Measurements from ENCODE around the gene STAM. TPM values are rescaled to one million over a fixed set of nuclear protein-coding genes. Genes with fewer than 3 reads are reported as not detected.

The STAM gene
- 21.5 and 25.4 TPM in 2 replicates for total RNA-seq

DNA sequence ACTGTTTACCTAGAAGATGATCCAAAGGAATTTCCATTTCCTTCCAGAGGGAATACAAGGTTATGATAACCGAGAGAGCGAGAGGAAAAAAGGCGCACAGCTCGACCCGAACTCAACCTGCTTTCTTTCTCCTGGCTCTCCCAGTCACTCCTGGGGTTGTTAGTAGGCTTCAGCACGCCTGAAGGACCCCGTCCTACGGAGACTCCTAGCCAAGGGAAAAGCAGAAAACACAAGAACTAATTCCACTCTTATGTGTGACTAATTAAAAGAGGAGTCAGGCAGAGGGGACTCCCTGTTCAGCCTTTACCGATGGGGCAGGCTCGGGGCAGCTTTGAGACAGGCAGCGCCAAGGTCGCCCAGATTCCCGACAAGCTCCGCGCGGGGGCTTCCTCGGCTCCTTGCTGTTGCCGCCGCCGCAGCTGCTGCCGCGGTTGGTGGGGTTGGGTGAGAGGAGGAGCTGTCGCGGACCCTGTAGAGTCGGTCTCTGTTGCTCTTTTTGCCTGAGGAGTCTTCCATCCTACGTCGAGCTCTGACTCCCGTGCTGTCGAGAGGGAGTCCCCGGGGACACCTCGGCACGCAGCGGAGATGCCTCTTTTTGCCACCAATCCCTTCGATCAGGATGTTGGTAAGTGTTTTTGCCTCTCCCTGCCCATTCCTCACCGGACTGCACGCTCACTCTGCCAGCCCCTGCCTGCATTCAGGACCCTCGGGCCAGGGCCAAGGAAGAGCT lies at the start of gene STAM:
TSS of gene STAM (plus strand) at position 397 of the 730 bp plus-strand sequence. CDS start at position 586, 189 bp downstream.

DNA sequence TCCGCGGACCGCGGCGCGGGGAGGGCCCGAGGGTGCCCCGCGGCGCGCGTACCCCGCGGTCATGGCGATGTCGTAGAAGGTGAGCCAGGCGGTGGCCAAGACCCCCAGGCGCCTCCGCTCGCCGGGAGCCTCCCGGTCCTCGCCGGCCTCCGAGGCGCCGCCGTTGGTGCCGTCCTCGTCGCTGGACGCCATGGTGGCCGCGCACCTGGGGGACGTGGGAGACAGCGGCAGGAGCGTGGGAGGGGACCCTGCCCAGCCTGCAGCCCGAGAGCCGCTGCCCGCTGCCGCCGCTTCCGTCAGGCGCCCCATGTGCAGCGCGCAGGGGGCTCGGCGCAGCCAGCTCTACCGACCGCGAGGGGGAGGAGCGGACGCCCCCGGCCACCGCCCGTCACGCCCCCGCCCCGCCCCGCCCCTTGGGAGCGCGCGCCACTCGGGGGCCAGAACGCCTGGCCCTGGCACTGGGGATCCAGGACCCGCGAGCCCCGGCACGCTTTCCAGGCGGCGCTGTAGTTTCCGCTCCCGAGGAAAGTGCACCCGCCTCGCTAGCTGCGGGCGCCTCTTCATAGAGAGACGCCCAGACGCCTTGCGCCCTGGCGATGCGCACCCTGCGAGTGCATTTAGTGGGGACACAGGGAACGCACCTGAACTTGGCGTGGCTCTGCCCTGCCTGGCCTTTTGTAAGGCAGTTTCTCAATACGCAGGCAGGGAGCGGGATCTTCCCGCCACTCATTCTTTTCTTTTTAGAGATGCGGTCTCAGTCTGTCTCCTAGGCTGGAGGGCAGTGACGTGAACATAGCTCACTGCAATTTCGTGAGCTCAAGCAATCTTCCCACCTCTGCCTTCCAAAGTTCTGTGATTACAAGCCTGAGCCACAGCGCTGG lies 26.7 kb upstream of the STAM start, which contains the start of gene HACD1:
TSS of gene HACD1 (minus strand) at position 344 of the 881 bp plus-strand sequence. CDS start at position 309, 35 bp downstream.

DNA sequence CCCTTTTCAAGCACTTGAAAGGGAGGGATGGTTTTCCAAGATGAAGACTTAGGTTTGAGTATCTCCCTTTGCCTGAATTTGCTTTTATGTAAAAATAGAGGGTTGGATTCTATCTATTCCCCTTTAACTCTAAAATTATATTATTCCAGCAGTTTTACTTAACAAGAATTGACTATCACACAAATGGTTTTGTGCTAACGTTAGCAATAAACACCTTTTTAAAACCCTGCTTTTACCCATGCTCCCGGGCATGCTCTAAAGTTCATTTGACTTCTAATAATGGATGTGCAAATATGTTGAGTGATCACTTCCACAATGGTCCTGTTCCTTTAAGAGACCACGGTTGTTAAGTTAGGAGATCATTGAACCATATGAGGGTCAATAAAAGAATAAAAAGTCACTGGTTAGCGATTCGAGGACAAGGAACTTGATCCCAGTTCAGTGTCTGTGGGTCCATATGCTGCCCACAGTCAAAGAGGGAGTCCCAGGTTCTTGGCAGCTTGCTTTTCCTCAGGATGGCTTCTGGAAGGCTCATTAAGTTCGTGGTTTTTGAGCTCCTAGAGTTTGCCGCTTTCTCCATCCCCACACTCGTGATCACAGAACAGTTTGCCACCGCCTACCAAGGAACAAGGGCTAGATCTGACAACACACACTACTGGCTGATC lies 108.0 kb downstream of the STAM start, which contains the start of gene TMEM236:
TSS of gene TMEM236 (plus strand) at position 421 of the 665 bp plus-strand sequence. CDS start at position 516, 95 bp downstream.

Other genes starting within 250 kb of the STAM start
- gene ST8SIA6, start 189.6 kb upstream of the STAM start, total RNA-seq = not detected in 2 replicates
- gene HACD1, start 26.8 kb upstream of the STAM start, total RNA-seq = 32.0 and 42.6 TPM in 2 replicates
- gene TMEM236, start 108.0 kb downstream of the STAM start, total RNA-seq = 0.11 and 0.12 TPM in 2 replicates
- under 0.01 and 0.12 TPM in 2 replicates for gene MRC1, start 165.2 kb downstream of the STAM start, total RNA-seq